ENCODE results near the gene P2RY2.

DNA sequence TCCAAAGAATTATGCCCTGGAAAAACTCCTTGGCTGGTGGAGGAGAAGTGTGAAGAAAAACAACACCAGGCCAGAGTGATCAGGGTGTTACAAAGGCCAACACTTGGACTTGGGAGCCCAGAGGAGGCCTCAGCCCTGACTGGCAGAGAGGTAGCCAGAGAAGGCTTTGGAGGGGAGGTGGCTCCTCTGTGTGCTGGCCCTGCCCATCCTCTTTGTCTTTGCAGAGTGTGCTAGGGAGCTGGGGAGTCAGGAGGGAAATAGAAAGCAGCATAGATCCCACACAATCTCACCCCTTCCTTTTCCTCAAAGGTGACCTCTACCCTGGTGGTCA lies 42.0 kb downstream of the P2RY2 start:
- TF ChIP-seq CTCF (IDR thresholded peaks at IDR 0.05): no peak
- no peak for TF ChIP-seq EZH2phosphoT487 (IDR thresholded peaks at IDR 0.05)
- no peak for TF ChIP-seq EZH2 (IDR thresholded peaks at IDR 0.05)

Measured in neural progenitor cell (in vitro differentiated cells).